Activated T-cell treated with anti-CD3 and anti-CD28 coated beads, Interleukin-2, amount 50 U/mL, for 24 hours (primary cell): ENCODE data around the gene HBEGF.

Source experiments
- DNase-seq: peaks from one replicate; pipeline ENCODE4 v3.0.0-alpha.2; 2020
- H3K27ac Mint-ChIP-seq: 2 replicates; pipeline ENCODE4 v1.8.0; 2020; ENCODE audit warnings: mild to moderate bottlenecking, mixed read lengths
- H3K27me3 Mint-ChIP-seq: 2 replicates; pipeline ENCODE4 v1.8.0; 2020; ENCODE audit warnings: mixed read lengths
- H3K36me3 Mint-ChIP-seq: 2 replicates; pipeline ENCODE4 v1.8.0; 2020; ENCODE audit warnings: low read depth, mixed read lengths
- H3K4me1 Mint-ChIP-seq: 2 replicates; pipeline ENCODE4 v1.8.0; 2020; ENCODE audit warnings: low read depth, mixed read lengths
- H3K4me3 Mint-ChIP-seq: 2 replicates; pipeline ENCODE4 v1.8.0; 2020; ENCODE audit warnings: mild to moderate bottlenecking, moderate library complexity, mixed read lengths
- H3K9me3 Mint-ChIP-seq: 2 replicates; pipeline ENCODE4 v1.8.0; 2020; ENCODE audit warnings: mixed read lengths

Gene HBEGF

GRCh38 chr5:140346348-140347221 is at the start of gene HBEGF:
HBEGF (minus strand) TSS chr5:140346603; CDS start chr5:140346328, 275 bp downstream.
- Mint-ChIP-seq H3K4me1 (peaks cover 49% of the 10 kb centered on the region), H3K27ac (no peak within 1 kb of the TSS), H3K36me3 (peaks cover 12% of the 10 kb centered on the region), H3K27me3 (peaks cover 5% of the 10 kb centered on the region), H3K9me3 (no peaks in the 10 kb centered on the region), H3K4me3 (peak within 1 kb of the TSS; percentile 80)
- DNase-seq: peak; percentile 77

GRCh38 chr5:140393738-140394137 is 47.3 kb upstream of the HBEGF start:
- no peak for DNase-seq

GRCh38 chr5:140391732-140392131 is 45.3 kb upstream of the HBEGF start:
- Mint-ChIP-seq H3K4me1 (no peaks in the 10 kb centered on the region), H3K36me3 (peaks cover 2% of the 10 kb centered on the region), H3K9me3 (no peaks in the 10 kb centered on the region), H3K27ac (no peak overlapping the region), H3K4me3 (no peak overlapping the region), H3K27me3 (no peaks in the 10 kb centered on the region)
- DNase-seq: no peak

More at GRCh38 chr5:140393738-140394137, 47.3 kb upstream of the HBEGF start:
- Mint-ChIP-seq H3K9me3 (no peaks in the 10 kb centered on the region), H3K27ac (no peak overlapping the region), H3K27me3 (no peaks in the 10 kb centered on the region), H3K4me1 (peaks cover 1% of the 10 kb centered on the region), H3K4me3 (no peak overlapping the region), H3K36me3 (peaks cover 2% of the 10 kb centered on the region)

- H3K4me1 Mint-ChIP-seq: no peaks in the 10 kb centered on the region
- DNase-seq: no peak
- H3K36me3 Mint-ChIP-seq: peaks cover 2% of the 10 kb centered on the region
These were observed 44.9 kb upstream of the HBEGF start for GRCh38 chr5:140391312-140391711.

GRCh38 chr5:140388052-140388451 is 41.6 kb upstream of the HBEGF start:
- H3K4me3 Mint-ChIP-seq: no peak overlapping the region
- no peaks in the 10 kb centered on the region for H3K27me3 Mint-ChIP-seq
- peaks cover 2% of the 10 kb centered on the region for H3K36me3 Mint-ChIP-seq
- no peaks in the 10 kb centered on the region for H3K9me3 Mint-ChIP-seq
- no peak for DNase-seq
- peaks cover 3% of the 10 kb centered on the region for H3K4me1 Mint-ChIP-seq
- no peak overlapping the region for H3K27ac Mint-ChIP-seq

More at GRCh38 chr5:140391312-140391711, 44.9 kb upstream of the HBEGF start:
- Mint-ChIP-seq H3K4me3 (no peak overlapping the region), H3K27me3 (no peaks in the 10 kb centered on the region), H3K27ac (no peak overlapping the region), H3K9me3 (no peaks in the 10 kb centered on the region)

- Mint-ChIP-seq H3K27me3 (no peaks in the 10 kb centered on the region), H3K4me3 (no peak overlapping the region), H3K9me3 (no peaks in the 10 kb centered on the region), H3K27ac (no peak overlapping the region), H3K36me3 (no peaks in the 10 kb centered on the region), H3K4me1 (peaks cover 14% of the 10 kb centered on the region)
- DNase-seq: no peak
These were observed 36.9 kb upstream of the HBEGF start for GRCh38 chr5:140383300-140383699.

- peaks cover 14% of the 10 kb centered on the region for H3K4me1 Mint-ChIP-seq
- no peak for DNase-seq
- no peak overlapping the region for H3K4me3 Mint-ChIP-seq
- no peaks in the 10 kb centered on the region for H3K9me3 Mint-ChIP-seq
- no peaks in the 10 kb centered on the region for H3K36me3 Mint-ChIP-seq
- H3K27ac Mint-ChIP-seq: no peak overlapping the region
- no peaks in the 10 kb centered on the region for H3K27me3 Mint-ChIP-seq
These were observed 36.5 kb upstream of the HBEGF start for GRCh38 chr5:140382866-140383265.

- H3K9me3 Mint-ChIP-seq: no peaks in the 10 kb centered on the region
- no peak overlapping the region for H3K4me3 Mint-ChIP-seq
These were observed 35.6 kb upstream of the HBEGF start for GRCh38 chr5:140381972-140382371.

GRCh38 chr5:140381351-140381750 is 34.9 kb upstream of the HBEGF start:
- DNase-seq: no peak
- peaks cover 14% of the 10 kb centered on the region for H3K4me1 Mint-ChIP-seq
- no peak overlapping the region for H3K4me3 Mint-ChIP-seq
- no peak overlapping the region for H3K27ac Mint-ChIP-seq
- no peaks in the 10 kb centered on the region for H3K9me3 Mint-ChIP-seq
- H3K27me3 Mint-ChIP-seq: no peaks in the 10 kb centered on the region
- no peaks in the 10 kb centered on the region for H3K36me3 Mint-ChIP-seq

More at GRCh38 chr5:140381972-140382371, 35.6 kb upstream of the HBEGF start:
- Mint-ChIP-seq H3K27ac (peak overlapping the region; percentile 26), H3K36me3 (no peaks in the 10 kb centered on the region), H3K27me3 (no peaks in the 10 kb centered on the region), H3K4me1 (peaks cover 14% of the 10 kb centered on the region)
- DNase-seq: no peak

GRCh38 chr5:140372971-140373487 is 26.6 kb upstream of the HBEGF start:
- DNase-seq: peak; percentile 60
- Mint-ChIP-seq H3K27ac (no peak overlapping the region), H3K4me1 (no peaks in the 10 kb centered on the region), H3K4me3 (no peak overlapping the region), H3K27me3 (no peaks in the 10 kb centered on the region), H3K36me3 (no peaks in the 10 kb centered on the region), H3K9me3 (no peaks in the 10 kb centered on the region)

- H3K4me1 Mint-ChIP-seq: peaks cover 4% of the 10 kb centered on the region
- H3K36me3 Mint-ChIP-seq: no peaks in the 10 kb centered on the region
- H3K4me3 Mint-ChIP-seq: no peak overlapping the region
- no peaks in the 10 kb centered on the region for H3K27me3 Mint-ChIP-seq
- no peak for DNase-seq
- H3K27ac Mint-ChIP-seq: no peak overlapping the region
- no peaks in the 10 kb centered on the region for H3K9me3 Mint-ChIP-seq
These were observed 25.2 kb upstream of the HBEGF start for GRCh38 chr5:140371356-140372151.

GRCh38 chr5:140367256-140368013 is 21.0 kb upstream of the HBEGF start:
- no peaks in the 10 kb centered on the region for H3K27me3 Mint-ChIP-seq
- DNase-seq: no peak
- no peak overlapping the region for H3K27ac Mint-ChIP-seq
- H3K4me3 Mint-ChIP-seq: no peak overlapping the region
- peaks cover 9% of the 10 kb centered on the region for H3K4me1 Mint-ChIP-seq
- H3K36me3 Mint-ChIP-seq: no peaks in the 10 kb centered on the region
- no peaks in the 10 kb centered on the region for H3K9me3 Mint-ChIP-seq

GRCh38 chr5:140366589-140367255 is 20.3 kb upstream of the HBEGF start:
- no peaks in the 10 kb centered on the region for H3K36me3 Mint-ChIP-seq
- H3K4me3 Mint-ChIP-seq: no peak overlapping the region
- H3K4me1 Mint-ChIP-seq: peaks cover 9% of the 10 kb centered on the region
- H3K9me3 Mint-ChIP-seq: no peaks in the 10 kb centered on the region
- no peaks in the 10 kb centered on the region for H3K27me3 Mint-ChIP-seq
- DNase-seq: no peak
- no peak overlapping the region for H3K27ac Mint-ChIP-seq

GRCh38 chr5:140365941-140366340 is 19.5 kb upstream of the HBEGF start:
- H3K27me3 Mint-ChIP-seq: no peaks in the 10 kb centered on the region
- no peaks in the 10 kb centered on the region for H3K9me3 Mint-ChIP-seq
- no peak overlapping the region for H3K27ac Mint-ChIP-seq
- H3K36me3 Mint-ChIP-seq: no peaks in the 10 kb centered on the region
- H3K4me1 Mint-ChIP-seq: peaks cover 9% of the 10 kb centered on the region
- no peak overlapping the region for H3K4me3 Mint-ChIP-seq
- no peak for DNase-seq
